C4-2B (cell line): ENCODE measurements around the gene TRIM14.
A peak's percentile ranks its signal among the peaks of the same experiment; 100 is the strongest.
"Not testable (repeated sequence)": the region's sequence is repeated elsewhere in the genome, so short reads cannot be mapped to it uniquely, and the experiment has no call there.

Experiments used
- H3K27ac ChIP-seq: fragments of 450-650 bp; 2 replicates; pipeline ENCODE4 v1.5.1; 2017
- ZFX ChIP-seq: fragments of 450-650 bp; IDR thresholded peaks from 2 replicates; pipeline ENCODE4 v1.6.1; 2017
- TF ChIP-seq, protein P1 (sequence below): fragments of 450-650 bp; conservative IDR thresholded peaks from 2 replicates; pipeline ENCODE4 v1.5.1; 2017; ENCODE audit warnings: mild to moderate bottlenecking

The TRIM14 gene

DNA sequence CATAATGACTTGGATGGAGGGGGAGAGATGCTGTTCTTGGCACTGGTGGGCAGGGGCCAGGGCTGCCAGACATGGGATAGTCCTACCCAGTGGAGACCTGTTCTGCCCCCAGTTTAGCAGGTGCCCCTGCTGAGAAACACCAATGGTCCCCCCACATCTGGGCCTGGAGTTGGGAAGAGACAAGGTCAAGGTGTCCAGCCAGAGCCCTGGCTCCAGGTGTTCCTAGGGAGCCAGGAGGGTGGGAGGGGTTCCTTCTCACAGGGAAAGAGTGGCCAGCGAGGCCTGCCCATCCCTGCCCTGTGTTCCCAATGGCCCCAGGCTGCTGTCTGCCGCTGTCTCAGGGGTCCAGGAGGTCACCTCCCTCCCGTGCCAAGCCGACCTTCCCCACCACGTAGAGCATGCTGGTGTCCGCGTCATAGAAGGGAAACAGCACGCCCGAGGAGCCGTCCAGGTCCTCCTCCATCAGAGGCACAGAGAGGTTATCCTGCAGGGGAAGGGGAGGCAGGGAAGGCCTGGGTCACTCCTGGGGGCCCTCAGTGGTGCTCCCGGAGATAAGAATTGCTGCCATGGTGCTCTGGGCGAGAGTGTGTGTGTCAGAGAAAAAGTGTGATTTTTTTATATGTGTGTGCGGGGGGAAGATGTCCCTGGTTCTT, 11.7 kb upstream of the TRIM14 start:
- no peak for TF ChIP-seq ZFX
- TF ChIP-seq, protein P1, sequence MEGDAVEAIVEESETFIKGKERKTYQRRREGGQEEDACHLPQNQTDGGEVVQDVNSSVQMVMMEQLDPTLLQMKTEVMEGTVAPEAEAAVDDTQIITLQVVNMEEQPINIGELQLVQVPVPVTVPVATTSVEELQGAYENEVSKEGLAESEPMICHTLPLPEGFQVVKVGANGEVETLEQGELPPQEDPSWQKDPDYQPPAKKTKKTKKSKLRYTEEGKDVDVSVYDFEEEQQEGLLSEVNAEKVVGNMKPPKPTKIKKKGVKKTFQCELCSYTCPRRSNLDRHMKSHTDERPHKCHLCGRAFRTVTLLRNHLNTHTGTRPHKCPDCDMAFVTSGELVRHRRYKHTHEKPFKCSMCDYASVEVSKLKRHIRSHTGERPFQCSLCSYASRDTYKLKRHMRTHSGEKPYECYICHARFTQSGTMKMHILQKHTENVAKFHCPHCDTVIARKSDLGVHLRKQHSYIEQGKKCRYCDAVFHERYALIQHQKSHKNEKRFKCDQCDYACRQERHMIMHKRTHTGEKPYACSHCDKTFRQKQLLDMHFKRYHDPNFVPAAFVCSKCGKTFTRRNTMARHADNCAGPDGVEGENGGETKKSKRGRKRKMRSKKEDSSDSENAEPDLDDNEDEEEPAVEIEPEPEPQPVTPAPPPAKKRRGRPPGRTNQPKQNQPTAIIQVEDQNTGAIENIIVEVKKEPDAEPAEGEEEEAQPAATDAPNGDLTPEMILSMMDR = no peak
- H3K27ac ChIP-seq = no peak overlapping the region

DNA sequence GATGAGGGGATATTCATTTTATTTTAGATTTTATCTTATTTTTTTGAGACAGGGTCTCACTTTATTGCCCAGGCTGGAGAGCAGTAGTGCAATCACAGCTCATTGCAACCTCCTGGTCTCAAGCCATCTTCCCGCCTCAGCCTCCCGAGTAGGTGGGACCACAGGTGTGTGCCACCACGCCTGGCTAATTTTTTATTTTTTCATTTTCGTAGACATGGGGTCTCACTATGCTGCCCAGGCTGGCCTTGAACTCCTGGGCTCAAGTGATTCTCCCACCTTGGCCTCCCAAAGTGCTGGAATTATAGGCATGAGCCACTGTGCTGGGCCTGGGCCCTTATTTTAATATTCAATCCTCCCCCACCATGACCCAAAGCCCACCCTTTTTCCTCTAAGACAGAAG, 11.0 kb upstream of the TRIM14 start:
- H3K27ac ChIP-seq = not testable (repeated sequence)

DNA sequence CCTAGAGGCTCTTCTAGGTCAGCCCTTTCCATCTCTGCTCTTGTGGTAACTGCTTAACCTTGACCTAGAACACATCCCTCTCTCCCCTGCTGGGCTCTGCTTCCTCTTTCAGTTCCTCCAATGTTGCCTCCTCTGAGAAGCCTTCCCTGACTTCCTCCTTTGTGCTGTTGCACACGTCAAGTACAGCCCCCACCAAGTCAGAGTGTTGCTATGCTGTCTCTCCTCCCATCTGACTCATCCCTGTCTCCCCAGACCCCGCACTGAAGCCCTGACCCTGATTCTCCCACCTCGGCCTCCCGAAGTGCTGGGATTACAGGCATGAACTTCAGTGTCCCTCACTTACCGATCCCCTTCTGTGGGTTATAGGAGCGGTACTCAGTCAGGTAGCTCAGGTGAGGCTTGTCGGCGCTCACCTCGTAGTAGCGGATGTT, 10.4 kb upstream of the TRIM14 start:
- H3K27ac ChIP-seq = no peak overlapping the region
- TF ChIP-seq ZFX = no peak
- TF ChIP-seq, protein P1 = no peak

DNA sequence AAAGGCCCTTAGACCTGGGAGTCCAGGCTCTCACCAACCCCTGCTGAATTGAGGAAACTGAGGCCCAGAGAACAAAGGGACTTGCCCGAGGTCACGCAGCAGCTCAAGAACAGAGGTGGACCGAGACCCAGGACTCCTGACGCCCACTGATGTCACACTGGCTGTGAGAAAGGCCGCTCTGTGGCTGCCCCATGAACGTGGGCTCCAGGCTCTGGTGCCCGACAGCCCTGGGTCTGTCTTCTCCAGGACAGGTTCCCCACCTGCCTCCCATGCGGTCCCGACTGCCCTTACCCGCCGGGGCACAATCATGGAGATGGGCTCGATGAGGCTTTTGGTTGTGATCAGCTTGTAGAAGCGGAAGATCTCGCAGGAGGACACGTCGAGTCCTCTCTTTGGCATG, 9.3 kb upstream of the TRIM14 start:
- no peak for TF ChIP-seq ZFX
- TF ChIP-seq, protein P1 = no peak
- H3K27ac ChIP-seq = no peak overlapping the region; the same call in 1 of the 2 replicates

DNA sequence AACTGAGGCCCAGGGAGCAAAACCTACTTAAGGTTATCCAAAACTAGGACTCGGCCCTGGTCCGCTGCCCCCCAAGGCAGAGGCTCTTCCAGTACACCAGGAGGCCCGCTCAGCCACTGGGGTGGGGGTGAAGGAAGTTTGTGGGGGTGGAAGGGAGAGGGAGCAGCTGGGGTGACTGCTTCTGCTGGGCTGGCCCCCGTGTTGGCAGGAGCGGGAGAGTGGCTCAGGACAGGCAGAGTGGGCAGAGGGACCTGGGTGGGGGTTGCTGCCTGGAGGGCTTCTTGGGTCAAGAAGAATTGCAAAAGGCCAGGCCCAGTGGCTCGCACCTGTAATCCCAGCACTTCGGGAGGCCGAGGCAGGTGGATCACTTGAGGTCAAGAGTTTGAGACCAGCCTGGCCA, 8.2 kb upstream of the TRIM14 start:
- TF ChIP-seq, protein P1 = no peak
- TF ChIP-seq ZFX = no peak
- no peak overlapping the region for H3K27ac ChIP-seq

DNA sequence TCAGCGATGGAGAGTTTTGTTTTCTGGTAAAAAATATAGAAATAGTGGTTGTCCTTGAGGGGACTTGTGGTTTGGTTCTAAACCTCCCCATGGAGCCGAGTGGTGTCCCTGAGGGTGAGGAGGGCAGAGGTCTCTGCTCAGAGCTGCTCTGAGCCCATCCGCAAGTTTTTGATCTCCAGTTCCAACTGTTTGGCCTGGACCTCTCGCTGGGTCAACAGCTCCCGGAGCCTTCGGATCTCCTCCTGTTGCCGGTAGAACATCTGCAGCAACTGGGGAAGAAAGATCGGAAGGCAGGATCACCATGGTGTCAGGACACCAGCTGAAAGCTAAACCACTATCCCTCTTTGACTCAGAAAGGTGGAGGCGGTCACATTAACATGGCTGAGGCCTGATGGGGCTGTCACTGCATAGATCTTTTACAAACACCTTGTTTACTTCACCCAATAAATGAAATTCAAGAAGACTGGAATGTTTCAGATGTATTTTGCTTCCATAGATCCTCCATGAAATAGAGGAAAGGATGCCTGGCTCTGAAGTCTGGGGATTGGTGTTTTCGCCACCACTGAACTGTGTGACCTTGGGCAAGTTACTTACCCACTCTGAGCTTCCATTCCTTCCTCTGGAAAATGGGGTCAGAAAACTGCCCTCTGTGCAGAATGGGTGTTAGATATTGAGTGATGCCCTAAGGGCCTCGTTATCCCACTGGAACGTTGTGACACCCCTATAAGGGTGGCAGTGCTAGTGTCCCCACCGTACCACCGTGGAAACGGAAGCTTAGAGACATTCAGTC, 5.8 kb upstream of the TRIM14 start:
- no peak overlapping the region for H3K27ac ChIP-seq
- TF ChIP-seq, protein P1 = no peak
- no peak for TF ChIP-seq ZFX

DNA sequence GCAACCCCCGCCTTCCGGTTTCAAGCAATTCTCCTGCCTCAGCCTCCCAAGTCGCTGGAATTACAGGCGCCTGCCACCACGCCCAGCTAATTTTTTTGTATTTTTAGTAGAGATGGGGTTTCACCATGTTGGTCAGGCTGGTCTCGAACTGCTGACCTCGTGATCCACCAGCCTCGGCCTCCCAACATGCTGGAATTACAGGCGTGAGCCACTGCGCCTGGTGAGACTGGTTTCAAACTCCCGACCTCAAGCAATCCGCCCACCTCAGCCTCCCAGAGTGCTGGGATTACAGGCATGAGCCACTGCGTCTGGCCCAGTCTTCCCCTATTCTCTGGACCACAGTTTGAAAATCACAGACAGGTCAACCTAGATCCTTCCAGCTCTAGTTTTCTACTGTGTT, 5.1 kb upstream of the TRIM14 start:
- not testable (repeated sequence) for H3K27ac ChIP-seq

DNA sequence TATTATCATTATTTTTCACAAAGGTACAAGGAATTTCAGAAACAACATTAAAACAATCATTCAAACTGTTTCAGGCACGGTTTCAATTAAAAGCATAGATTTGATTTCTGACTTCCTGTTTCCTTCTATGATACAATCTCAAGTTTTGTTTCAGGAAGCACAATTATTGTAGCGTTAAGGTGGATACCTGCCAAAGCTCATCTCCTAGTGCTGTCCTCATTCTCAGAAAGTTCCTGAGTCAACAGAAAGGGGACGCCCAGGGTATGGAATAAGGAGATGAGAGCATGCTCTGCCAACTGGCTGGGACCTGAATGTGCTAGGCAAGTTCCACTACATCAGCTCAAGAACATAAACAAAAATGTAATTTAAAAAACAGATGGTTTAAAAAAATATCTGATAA, 2.0 kb upstream of the TRIM14 start:
- TF ChIP-seq ZFX = no peak
- TF ChIP-seq, protein P1 = peak; percentile 75
- H3K27ac ChIP-seq = peak overlapping the region; percentile 86
